Adrenal gland (tissue), 12 donors: ENCODE measurements around the gene PDE3A. TPM values are rescaled to one million over a fixed set of nuclear protein-coding genes. Genes with fewer than 3 reads are reported as not detected.

Experiments used
- DNase-seq, 7 donors: peaks; one replicate each; pipeline ENCODE4 v3.0.0-alpha.2; 2019 to 2020
- H3K27ac ChIP-seq, 5 donors: fragments of 200-600 bp; sonication (generic) in 4 of 5; 1 replicate in 3 of 5; 2 replicates in 2 of 5; pipeline versions ENCODE4 v1.5.1 to v1.8.0; 2016 to 2020; ENCODE audit warnings: mild to moderate bottlenecking in 1 of 5
- H3K27me3 ChIP-seq: fragments of 200-600 bp; 2 replicates; pipeline ENCODE4 v1.8.0; 2021
- H3K36me3 ChIP-seq, 2 donors: fragments of 200-600 bp; replicated peaks in 1 of 2; 1 replicate in 1 of 2; 2 replicates in 1 of 2; pipeline versions ENCODE4 v1.5.1 to v1.8.0; 2018 to 2022
- H3K4me1 ChIP-seq, 2 donors: fragments of 200-600 bp; replicated peaks in 1 of 2; 1 replicate in 1 of 2; 2 replicates in 1 of 2; pipeline versions ENCODE4 v1.5.1 to v1.8.0; 2018 to 2021
- H3K4me3 ChIP-seq, 4 donors: fragments of 200-600 bp; sonication (generic) in 3 of 4; one replicate each; pipeline ENCODE4 v1.5.1; 2016 to 2018
- H3K9me3 ChIP-seq, 3 donors: fragments of 200-600 bp; sonication (generic) in 1 of 3; replicated peaks in 1 of 3; 1 replicate in 2 of 3; 2 replicates in 1 of 3; pipeline versions ENCODE4 v1.5.1 to v1.8.0; 2016 to 2021
- POLR2A ChIP-seq, 2 donors: fragments of 450-650 bp; IDR thresholded peaks; one replicate each; pipeline ENCODE4 v1.6.1; 2017; ENCODE audit warnings: antibody characterized with exemption in 2 of 2, mild to moderate bottlenecking in 2 of 2, moderate library complexity in 1 of 2
- WGBS, 4 donors: extraction: QIAGEN DNeasy Blood & Tissue Kit in 2 of 4; methylation state at CpG; one replicate each; pipeline versions ENCODE4 v1.1.5 to v1.1.7; 2013 to 2017; 5-methylcytosine and 5-hydroxymethylcytosine counted together
- intact Hi-C, 2 donors: fragments of 100-400 bp; cut with DNase I; formaldehyde crosslinking; loops; one replicate each; pipeline versions ENCODE4 v1.14.1 to v1.15.0; 2022 to 2023
- polyA plus RNA-seq, 3 donors: library from polyadenylated mRNA; stranded (reverse); fragments of 200-250 nt in 2 of 3; fragments of 350-450 nt in 1 of 3; fragmentation: Illumina TruSeq in 1 of 3; extraction: RNeasy Lipid Tissue Mini Kit (QIAGEN cat#74804) in 1 of 3; gene quantifications; one replicate each; pipeline ENCODE4 v1.2.3, GENCODE V29; 2013 to 2014
- total RNA-seq, 9 donors: library from RNA; depleted of rRNA in 4 of 9; stranded (reverse); fragments of >200 nt in 4 of 9; fragments of 120-200 nt in 1 of 9; fragmentation: NEBNext Ultra II Directional in 1 of 9; extraction: Animal tissue kit (Norgen Biotek cat#: 25700) in 1 of 9; gene quantifications; one replicate each; pipeline versions ENCODE4 v1.1.0 to v1.2.4, GENCODE V29; 2013 to 2023
- TF ChIP-seq, protein P1 (sequence below), 6 experiments: fragments of 450-650 bp in 4 of 6; fragments of 200-600 bp in 2 of 6; sonication (generic) in 1 of 6; IDR thresholded peaks; 1 replicate in 5 of 6; 2 replicates in 1 of 6; pipeline versions ENCODE4 v1.5.1 to v1.8.0; 2016 to 2021; ENCODE audit warnings: antibody characterized with exemption in 6 of 6, mild to moderate bottlenecking in 2 of 6, moderate library complexity in 1 of 6
- donor health status: healthy with polysubstance abuse.
- donor health status: Bipolar disorder and iron deficiency.
- donor health status: DM: yes; HTN: yes; CAD: no.
- donor health status: DM: no; HTN: no; CAD: no.
- donor health status: DM: no; HTN: no; CAD: no.
- donor health status: DM: yes; HTN: yes; CAD: no.

Gene PDE3A
- total and polyA plus RNA-seq, 12 donors: 0.61 to 4.6 (median 1.4) TPM

DNA sequence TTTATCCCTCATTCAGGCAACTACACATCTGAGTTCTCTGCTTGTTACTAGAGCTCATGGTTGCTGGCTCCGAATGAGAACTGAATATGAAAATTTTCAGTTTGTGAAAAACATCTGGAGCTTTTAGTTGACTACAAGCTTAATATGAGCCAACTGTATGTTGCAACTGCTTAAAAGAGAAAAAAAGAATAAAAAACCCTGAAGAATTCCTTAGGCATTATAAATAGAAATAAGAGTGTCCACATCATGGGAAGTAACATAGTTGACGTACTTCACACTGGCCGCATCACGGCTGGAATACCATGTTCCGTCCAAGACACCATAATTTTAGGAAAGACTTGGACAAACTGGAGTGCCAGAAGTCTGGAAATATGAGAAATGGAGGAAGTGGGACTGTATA lies 57.9 kb downstream of the PDE3A start:
- no peaks in the 10 kb centered on the region for H3K36me3 ChIP-seq
- intact Hi-C loops: no loop called here
- no peaks in the 10 kb centered on the region for H3K9me3 ChIP-seq
- no peak overlapping the region for H3K27ac ChIP-seq
- H3K4me3 ChIP-seq: no peak overlapping the region
- H3K4me1 ChIP-seq: no peaks in the 10 kb centered on the region
- H3K27me3 ChIP-seq: no peaks in the 10 kb centered on the region
- 67 to 80% (median 75%) methylated on average over 5 of the region's 5 CpGs for WGBS, 4 donors
- DNase-seq: peak in 2 of 7 donors; percentile 26 to 57
- TF ChIP-seq, protein P1, sequence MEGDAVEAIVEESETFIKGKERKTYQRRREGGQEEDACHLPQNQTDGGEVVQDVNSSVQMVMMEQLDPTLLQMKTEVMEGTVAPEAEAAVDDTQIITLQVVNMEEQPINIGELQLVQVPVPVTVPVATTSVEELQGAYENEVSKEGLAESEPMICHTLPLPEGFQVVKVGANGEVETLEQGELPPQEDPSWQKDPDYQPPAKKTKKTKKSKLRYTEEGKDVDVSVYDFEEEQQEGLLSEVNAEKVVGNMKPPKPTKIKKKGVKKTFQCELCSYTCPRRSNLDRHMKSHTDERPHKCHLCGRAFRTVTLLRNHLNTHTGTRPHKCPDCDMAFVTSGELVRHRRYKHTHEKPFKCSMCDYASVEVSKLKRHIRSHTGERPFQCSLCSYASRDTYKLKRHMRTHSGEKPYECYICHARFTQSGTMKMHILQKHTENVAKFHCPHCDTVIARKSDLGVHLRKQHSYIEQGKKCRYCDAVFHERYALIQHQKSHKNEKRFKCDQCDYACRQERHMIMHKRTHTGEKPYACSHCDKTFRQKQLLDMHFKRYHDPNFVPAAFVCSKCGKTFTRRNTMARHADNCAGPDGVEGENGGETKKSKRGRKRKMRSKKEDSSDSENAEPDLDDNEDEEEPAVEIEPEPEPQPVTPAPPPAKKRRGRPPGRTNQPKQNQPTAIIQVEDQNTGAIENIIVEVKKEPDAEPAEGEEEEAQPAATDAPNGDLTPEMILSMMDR (IDR thresholded peaks at IDR 0.05): no peak
- no peak for TF ChIP-seq POLR2A (IDR thresholded peaks at IDR 0.05)

DNA sequence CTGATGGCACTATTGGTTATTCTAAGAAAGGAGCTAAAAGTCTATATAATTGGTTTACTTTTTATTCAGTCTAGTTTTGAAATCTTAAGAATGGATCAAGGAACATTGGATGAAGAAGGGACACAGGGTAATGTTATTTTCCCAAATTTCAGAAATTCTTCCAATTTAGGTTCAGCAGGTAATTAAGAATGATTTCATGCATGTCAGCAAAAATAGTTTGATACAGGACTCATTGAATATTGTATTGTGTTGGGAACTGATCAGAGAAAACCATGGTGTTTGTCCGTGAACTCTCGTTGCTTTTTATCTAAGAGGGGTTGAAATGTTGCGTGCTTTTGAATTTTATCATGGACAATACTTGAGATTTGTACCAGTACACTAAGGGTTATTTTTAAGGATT lies 58.6 kb downstream of the PDE3A start:
- DNase-seq: no peak
- Histone ChIP-seq H3K9me3 (no peaks in the 10 kb centered on the region), H3K27ac (no peak overlapping the region), H3K4me3 (no peak overlapping the region), H3K4me1 (no peaks in the 10 kb centered on the region), H3K27me3 (no peaks in the 10 kb centered on the region), H3K36me3 (no peaks in the 10 kb centered on the region)
- intact Hi-C loops: no loop called here
- no peak for TF ChIP-seq POLR2A (IDR thresholded peaks at IDR 0.05)
- TF ChIP-seq, protein P1 (IDR thresholded peaks at IDR 0.05): no peak
- 75 to 90% (median 82%) methylated on average over 3 of the region's 3 CpGs for WGBS, 4 donors

DNA sequence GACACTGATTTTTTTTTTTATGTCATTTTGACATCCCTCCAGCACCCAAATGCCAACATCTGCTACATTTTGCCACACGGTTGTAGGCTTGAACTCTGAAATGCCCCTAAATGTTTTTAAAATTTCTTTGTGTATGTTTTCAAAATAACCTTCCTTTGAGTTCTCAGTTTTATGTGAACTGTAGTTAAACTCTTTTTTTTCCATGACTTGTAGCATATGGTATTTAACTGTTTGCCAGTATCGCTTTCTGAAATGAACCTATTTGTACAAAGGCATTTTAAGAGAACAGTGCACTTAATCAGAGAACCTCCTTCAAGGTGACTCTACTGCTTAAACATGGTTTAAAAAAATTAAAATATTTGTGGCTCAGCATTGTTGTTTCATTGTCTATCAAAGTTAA lies 61.5 kb downstream of the PDE3A start:
- no peak for DNase-seq
- Histone ChIP-seq H3K36me3 (no peaks in the 10 kb centered on the region), H3K9me3 (no peaks in the 10 kb centered on the region), H3K27ac (no peak overlapping the region), H3K4me1 (no peaks in the 10 kb centered on the region), H3K27me3 (no peaks in the 10 kb centered on the region), H3K4me3 (no peak overlapping the region)
- intact Hi-C loops: no loop called here
- TF ChIP-seq POLR2A (IDR thresholded peaks at IDR 0.05): no peak
- TF ChIP-seq, protein P1 (IDR thresholded peaks at IDR 0.05): no peak
- 65 to 81% (median 74%) methylated on average over 2 of the region's 2 CpGs for WGBS, 4 donors

DNA sequence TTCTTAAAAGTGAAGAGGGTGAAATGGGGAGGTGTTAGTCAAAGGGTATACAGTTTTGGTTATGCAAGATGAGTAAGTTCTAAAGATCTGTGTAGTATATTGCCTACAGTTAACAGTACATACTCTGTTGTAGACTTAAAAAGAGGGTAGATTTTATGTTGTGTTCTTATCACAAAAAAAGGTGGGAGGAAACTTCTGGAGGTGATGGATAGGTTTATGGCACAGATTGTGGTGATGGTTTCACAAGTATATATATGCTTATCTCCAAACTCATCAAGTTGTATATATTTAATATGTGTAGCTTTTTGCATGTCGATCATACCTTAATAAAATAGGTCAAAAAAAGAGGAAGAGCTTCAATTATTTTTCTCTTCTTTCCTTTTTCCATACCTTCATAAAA lies 64.0 kb downstream of the PDE3A start:
- Histone ChIP-seq H3K9me3 (no peaks in the 10 kb centered on the region), H3K4me3 (no peak overlapping the region), H3K4me1 (no peaks in the 10 kb centered on the region), H3K36me3 (no peaks in the 10 kb centered on the region), H3K27me3 (no peaks in the 10 kb centered on the region), H3K27ac (no peak overlapping the region)
- TF ChIP-seq POLR2A (IDR thresholded peaks at IDR 0.05): no peak
- TF ChIP-seq, protein P1 (IDR thresholded peaks at IDR 0.05): no peak
- no peak for DNase-seq
- intact Hi-C loops: no loop called here
- 63 to 86% (median 78%) methylated on average over 1 of the region's 1 CpG for WGBS, 4 donors
